A549 (cell line): ENCODE measurements around the gene DLGAP5. TPM values are rescaled to one million over a fixed set of nuclear protein-coding genes. Genes with fewer than 3 reads are reported as not detected.

Experiments used
- ATAC-seq, 2 experiments: fragments of 200-7000 bp in 1 of 2; fragments of >200 bp in 1 of 2; cut with Nextera tagmentation in 1 of 2; cut with Tn5 transposase in 1 of 2; 3 replicates each; pipeline versions ENCODE4 v1.8.0 to v1.9.1; 2018 to 2020; ENCODE audit warnings: mild to moderate bottlenecking in 1 of 2, moderate library complexity in 1 of 2
- CTCF ChIA-PET: fragments of 300-600 bp; sonication (Branson Sonifier 250); formaldehyde crosslinking; extraction: SDS; loops from one replicate; lab custom pipeline; 2021; ENCODE audit warnings: antibody characterized with exemption, inconsistent platforms; lab: Yijun Ruan, JAX
- POLR2A ChIA-PET: fragments of 350-600 bp; formaldehyde crosslinking; extraction: SDS; loops from one replicate; lab custom pipeline; 2021; ENCODE audit warnings: antibody characterized with exemption, inconsistent platforms; lab: Yijun Ruan, JAX
- DNase-seq, 2 experiments: peaks; one replicate each; pipeline versions ENCODE4 v3.0.0 to v3.0.0-alpha.2; 2011 to 2016; ENCODE audit warnings: low read depth in 1 of 2, low spot score in 1 of 2
- FAIRE-seq: peaks from 2 replicates; lab custom pipeline; 2011; peaks lifted over from hg19 to GRCh38; lab: Jason Lieb, UNC
- H3K27ac ChIP-seq, 2 experiments: fragments of >200 bp; sonication (Bioruptor Twin); formaldehyde crosslinking; 3 replicates each; pipeline ENCODE4 v1.5.1; 2016 to 2017
- H3K4me1 ChIP-seq: fragments of >200 bp; sonication (Bioruptor Twin); formaldehyde crosslinking; 3 replicates; pipeline ENCODE4 v1.6.1; 2016
- H3K4me2 ChIP-seq: fragments of >200 bp; sonication (Bioruptor Twin); formaldehyde crosslinking; 3 replicates; pipeline ENCODE4 v1.6.1; 2016
- H3K4me3 ChIP-seq: fragments of >200 bp; sonication (Bioruptor Twin); formaldehyde crosslinking; 3 replicates; pipeline ENCODE4 v1.5.1; 2016
- H3K9me3 ChIP-seq: fragments of >200 bp; sonication (Bioruptor Twin); formaldehyde crosslinking; 3 replicates; pipeline ENCODE4 v1.6.1; 2016
- ATOH8 ChIP-seq: fragments of 250-450 bp; sonication (Bioruptor Pico); IDR thresholded peaks from 2 replicates; pipeline ENCODE4 v1.5.0; 2020; ENCODE audit warnings: low read depth, mild to moderate bottlenecking, moderate library complexity
- CBX8 ChIP-seq: fragments of 200-600 bp; sonication (generic); IDR thresholded peaks from 2 replicates; pipeline ENCODE4 v1.6.1; 2016
- CHD4 ChIP-seq: fragments of 200-600 bp; sonication (generic); IDR thresholded peaks from 2 replicates; pipeline ENCODE4 v1.6.1; 2016; ENCODE audit warnings: antibody characterized with exemption, mild to moderate bottlenecking, borderline replicate concordance
- CTCF ChIP-seq: fragments of >200 bp; sonication (Bioruptor Twin); formaldehyde crosslinking; IDR thresholded peaks from 3 replicates; pipeline ENCODE4 v1.5.1; 2016
- E2F6 ChIP-seq: IDR thresholded peaks from 2 replicates; pipeline ENCODE4 v1.6.1; 2012; ENCODE audit warnings: low read depth, borderline replicate concordance
- EHF ChIP-seq: fragments of 250-450 bp; sonication (Bioruptor Pico); IDR thresholded peaks from 2 replicates; pipeline ENCODE4 v1.5.0; 2020; ENCODE audit warnings: mild to moderate bottlenecking
- EHMT2 ChIP-seq: fragments of 200-600 bp; sonication (generic); IDR thresholded peaks from 2 replicates; pipeline ENCODE4 v1.6.1; 2016; ENCODE audit warnings: antibody characterized with exemption, low read depth, mild to moderate bottlenecking, moderate library complexity
- EP300 ChIP-seq, 2 experiments: fragments of >200 bp; sonication (Bioruptor Twin); formaldehyde crosslinking; IDR thresholded peaks; 2 replicates in 1 of 2; 3 replicates in 1 of 2; pipeline ENCODE4 v1.6.1; 2016 to 2017
- ESRRA ChIP-seq: fragments of 150-350 bp; IDR thresholded peaks from 2 replicates; pipeline ENCODE4 v1.6.1; 2014; ENCODE audit warnings: mild to moderate bottlenecking, low read length, borderline replicate concordance
- FOSB ChIP-seq: fragments of 250-450 bp; sonication (Bioruptor Pico); IDR thresholded peaks from 2 replicates; pipeline ENCODE4 v1.5.0; 2020; ENCODE audit warnings: mild to moderate bottlenecking, moderate library complexity
- HDAC2 ChIP-seq: fragments of 200-600 bp; sonication (generic); IDR thresholded peaks from 2 replicates; pipeline ENCODE4 v1.6.1; 2016
- HES2 ChIP-seq: fragments of >200 bp; sonication (Bioruptor Twin); formaldehyde crosslinking; IDR thresholded peaks from 2 replicates; pipeline ENCODE4 v1.6.1; 2016
- HEYL ChIP-seq: fragments of 250-450 bp; sonication (Bioruptor Pico); IDR thresholded peaks from 2 replicates; pipeline ENCODE4 v1.8.0; 2021; ENCODE audit warnings: mild to moderate bottlenecking, moderate library complexity
- HOXA7 ChIP-seq: fragments of 250-450 bp; sonication (Bioruptor Pico); IDR thresholded peaks from 2 replicates; pipeline ENCODE4 v1.5.0; 2020; ENCODE audit warnings: mild to moderate bottlenecking, moderate library complexity
- HOXB5 ChIP-seq: fragments of 250-450 bp; sonication (Bioruptor Pico); IDR thresholded peaks from 2 replicates; pipeline ENCODE4 v1.5.0; 2020; ENCODE audit warnings: mild to moderate bottlenecking, moderate library complexity
- JUN ChIP-seq, 2 experiments: fragments of >200 bp; sonication (Bioruptor Twin); formaldehyde crosslinking; IDR thresholded peaks; 2 replicates in 1 of 2; 3 replicates in 1 of 2; pipeline ENCODE4 v1.6.1; 2016 to 2017
- KDM5A ChIP-seq: fragments of 200-600 bp; sonication (generic); IDR thresholded peaks from 2 replicates; pipeline ENCODE4 v1.6.1; 2016; ENCODE audit warnings: antibody characterized with exemption, mild to moderate bottlenecking
- MAFK ChIP-seq: fragments of 450-650 bp; IDR thresholded peaks from 2 replicates; pipeline ENCODE4 v1.6.1; 2014; ENCODE audit not compliant: partially characterized antibody
- MYC ChIP-seq: IDR thresholded peaks from 2 replicates; pipeline ENCODE4 v1.6.1; 2012; ENCODE audit warnings: mild to moderate bottlenecking, inconsistent platforms, low read length, improper control_type of control experiment, borderline replicate concordance
- NFE2L2 ChIP-seq: fragments of 150-350 bp; conservative IDR thresholded peaks from 2 replicates; pipeline ENCODE4 v1.6.1; 2014; ENCODE audit warnings: low read length
- NR3C1 ChIP-seq: fragments of >200 bp; sonication (Bioruptor Twin); formaldehyde crosslinking; IDR thresholded peaks from 3 replicates; pipeline ENCODE4 v1.6.1; 2017
- PBX3 ChIP-seq: IDR thresholded peaks from 2 replicates; pipeline ENCODE4 v1.6.1; 2012
- POLR2AphosphoS2 ChIP-seq: conservative IDR thresholded peaks from 2 replicates; pipeline ENCODE4 v1.6.1; 2012; ENCODE audit warnings: low read length, improper control_type of control experiment, inconsistent platforms
- RAD21 ChIP-seq, 2 experiments: fragments of >200 bp in 1 of 2; sonication (Bioruptor Twin) in 1 of 2; formaldehyde crosslinking in 1 of 2; IDR thresholded peaks in 1 of 2; conservative IDR thresholded peaks in 1 of 2; 2 replicates in 1 of 2; 3 replicates in 1 of 2; pipeline ENCODE4 v1.6.1; 2012 to 2018; ENCODE audit warnings: inconsistent platforms in 1 of 2
- RARB ChIP-seq: fragments of 250-450 bp; sonication (Bioruptor Pico); IDR thresholded peaks from 2 replicates; pipeline ENCODE4 v1.8.0; 2021; ENCODE audit warnings: mild to moderate bottlenecking, moderate library complexity
- SMC3 ChIP-seq: fragments of >200 bp; sonication (Bioruptor Twin); formaldehyde crosslinking; IDR thresholded peaks from 3 replicates; pipeline ENCODE4 v1.6.1; 2018; ENCODE audit warnings: inconsistent platforms
- SREBF2 ChIP-seq: fragments of 450-650 bp; IDR thresholded peaks from 2 replicates; pipeline ENCODE4 v1.6.1; 2014; ENCODE audit warnings: mild to moderate bottlenecking, moderate library complexity
- TFCP2L1 ChIP-seq: fragments of 250-450 bp; sonication (Bioruptor Pico); IDR thresholded peaks from 2 replicates; pipeline ENCODE4 v1.5.0; 2021; ENCODE audit warnings: mild to moderate bottlenecking
- ZC3H11A ChIP-seq: fragments of 450-650 bp; IDR thresholded peaks from 2 replicates; pipeline ENCODE4 v1.6.1; 2014; ENCODE audit warnings: antibody characterized with exemption, mild to moderate bottlenecking
- ZFP36 ChIP-seq: fragments of 450-650 bp; IDR thresholded peaks from 2 replicates; pipeline ENCODE4 v1.6.1; 2014; ENCODE audit warnings: borderline replicate concordance; ENCODE audit not compliant: partially characterized antibody
- WGBS: methylation state at CpG from one replicate; pipeline ENCODE4 v1.1.6; 2017; ENCODE audit errors: missing lambda C conversion rate; 5-methylcytosine and 5-hydroxymethylcytosine counted together
- polyA plus RNA-seq, 4 experiments: library from polyadenylated mRNA; depleted of rRNA in 3 of 4; stranded (reverse); fragments of >200 nt; fragmentation: RNase III in 1 of 4; extraction: RNeasy Plus Mini Kit Qiagen cat#74134 plus additional on column Dnase treatment in 1 of 4; gene quantifications; 2 replicates in 3 of 4; 3 replicates in 1 of 4; pipeline ENCODE4 v1.2.3, GENCODE V29; 2011 to 2017

DLGAP5 gene
- polyA plus RNA-seq, 2 of the 4 experiments (the other 2 are of a cell fraction): 46.1 to 46.6 TPM

GRCh38 chr14:55152052-55152753 lies 39.2 kb downstream of the DLGAP5 start:
- WGBS: 78% methylated on average over 1 of the region's 1 CpG
- no peak for TF ChIP-seq CHD4
- TF ChIP-seq RARB (CRISPR knock-in tag): no peak
- TF ChIP-seq JUN (IDR thresholded peaks at IDR 0.05): no peak
- TF ChIP-seq HDAC2: no peak
- TF ChIP-seq NFE2L2: no peak
- no peak for TF ChIP-seq CTCF
- TF ChIP-seq HEYL: no peak
- TF ChIP-seq E2F6: no peak
- no peak for TF ChIP-seq HOXA7 (CRISPR knock-in tag)
- TF ChIP-seq NR3C1: no peak
- no peak for TF ChIP-seq FOSB (CRISPR knock-in tag)
- TF ChIP-seq HES2: no peak
- TF ChIP-seq ESRRA: no peak
- no peak for TF ChIP-seq SREBF2
- no peak for TF ChIP-seq TFCP2L1
- no peak for TF ChIP-seq CBX8
- no peak for TF ChIP-seq SMC3
- no peak for TF ChIP-seq POLR2AphosphoS2
- no peak for TF ChIP-seq HOXB5 (CRISPR knock-in tag)
- TF ChIP-seq KDM5A: no peak
- TF ChIP-seq, all 56 proteins: peak for 0
- no peak for FAIRE-seq
- no peak for ATAC-seq
- no peak overlapping the region for H3K27ac ChIP-seq
- H3K4me1 ChIP-seq: no peaks in the 10 kb centered on the region
- no peaks in the 10 kb centered on the region for H3K9me3 ChIP-seq
- H3K4me2 ChIP-seq: no peak overlapping the region
- no peak for DNase-seq
- H3K4me3 ChIP-seq: no peak overlapping the region
- ChIA-PET POLR2A (no interaction called here), CTCF (interaction anchor here (1.4 to 2.4 kb wide), 4 partner anchors 9 to 68 kb away, joined by 3 to 12 read pairs (median 8); no protein-coding TSS in a partner anchor)

GRCh38 chr14:55151601-55152000 lies 39.8 kb downstream of the DLGAP5 start:
- TF ChIP-seq HOXB5 (CRISPR knock-in tag): no peak
- no peak for TF ChIP-seq E2F6
- TF ChIP-seq PBX3: no peak
- TF ChIP-seq EP300 (IDR thresholded peaks at IDR 0.05): no peak
- TF ChIP-seq POLR2AphosphoS2: no peak
- no peak for TF ChIP-seq RARB (CRISPR knock-in tag)
- TF ChIP-seq RAD21 (conservative IDR thresholded peaks at IDR 0.05 in 1 of 2, IDR thresholded peaks at IDR 0.05 in 1 of 2): no peak
- TF ChIP-seq EHF: no peak
- TF ChIP-seq ZC3H11A: no peak
- TF ChIP-seq NR3C1: no peak
- TF ChIP-seq ATOH8: no peak
- no peak for TF ChIP-seq ZFP36
- TF ChIP-seq NFE2L2: no peak
- TF ChIP-seq MYC: no peak
- no peak for TF ChIP-seq MAFK
- TF ChIP-seq EHMT2: no peak
- TF ChIP-seq ESRRA: no peak
- H3K27ac ChIP-seq: no peak overlapping the region
- DNase-seq: no peak
- ATAC-seq: no peak
- H3K4me2 ChIP-seq: no peak overlapping the region
- H3K4me3 ChIP-seq: no peak overlapping the region
- CTCF ChIA-PET: interaction anchor here (2.3 to 3.7 kb wide), 2 partner anchors 9 to 62 kb away, joined by 11 to 23 read pairs; no protein-coding TSS in a partner anchor
- no peak for FAIRE-seq
- WGBS: 68% methylated on average over 1 of the region's 1 CpG
- POLR2A ChIA-PET: no interaction called here
- no peaks in the 10 kb centered on the region for H3K9me3 ChIP-seq
- H3K4me1 ChIP-seq: no peaks in the 10 kb centered on the region
